Endothelial cell of umbilical vein (primary cell): ENCODE data around the gene METRNL.

Experiments
- CTCF ChIP-seq, 2 donors: IDR thresholded peaks; 1 replicate in 1 of 2; 2 replicates in 1 of 2; pipeline ENCODE4 v1.5.1; 2011; ENCODE audit warnings: low read length in 2 of 2, mild to moderate bottlenecking in 2 of 2, moderate library complexity in 2 of 2, control low read depth in 1 of 2, inconsistent platforms in 1 of 2, low read depth in 1 of 2; ENCODE audit not compliant: insufficient read depth in 1 of 2; ENCODE audit errors: extremely low read depth in 1 of 2
- EZH2 ChIP-seq: IDR thresholded peaks from 2 replicates; pipeline ENCODE4 v1.6.1; 2012; ENCODE audit warnings: borderline replicate concordance, low read depth, mild to moderate bottlenecking, moderate library complexity, low read length, inconsistent platforms; ENCODE audit not compliant: severe bottlenecking
- FOS ChIP-seq: IDR thresholded peaks from 2 replicates; pipeline ENCODE4 v1.6.1; 2011; ENCODE audit warnings: mild to moderate bottlenecking, low read length, moderate library complexity, borderline replicate concordance; ENCODE audit not compliant: insufficient read depth
- GATA2 ChIP-seq: IDR thresholded peaks from 2 replicates; pipeline ENCODE4 v1.7.0; 2011; ENCODE audit warnings: low read depth, mild to moderate bottlenecking, moderate library complexity, mixed read lengths, low read length; ENCODE audit not compliant: insufficient read length, insufficient read depth
- JUN ChIP-seq: IDR thresholded peaks from 2 replicates; pipeline ENCODE4 v1.6.1; 2011; ENCODE audit warnings: borderline replicate concordance, low read depth; ENCODE audit not compliant: insufficient read length, insufficient read depth
- MAX ChIP-seq: IDR thresholded peaks from 2 replicates; pipeline ENCODE4 v1.6.1; 2011; ENCODE audit not compliant: insufficient read depth, insufficient read length
- MYC ChIP-seq: IDR thresholded peaks from one replicate; pipeline ENCODE4 v1.6.1; 2011; ENCODE audit warnings: mild to moderate bottlenecking, low read depth, low read length
- POLR2A ChIP-seq: IDR thresholded peaks from 2 replicates; pipeline ENCODE4 v1.6.1; 2012; ENCODE audit warnings: low read depth, mild to moderate bottlenecking, control low read depth, low read length
- POLR2AphosphoS5 ChIP-seq: IDR thresholded peaks from 2 replicates; pipeline ENCODE4 v1.6.1; 2012; ENCODE audit warnings: low read depth, mild to moderate bottlenecking, control low read depth, low read length, moderate library complexity; ENCODE audit not compliant: insufficient read depth

- TF ChIP-seq CTCF (IDR thresholded peaks at IDR 0.05; ENCODE audit: extremely low read depth in 1 of 2, insufficient read depth in 1 of 2, low read depth in 1 of 2, low read length in 2 of 2) (no peak), POLR2A (no peak), EZH2 (no peak), POLR2AphosphoS5 (no peak), MYC (no peak), MAX (no peak), JUN (no peak), FOS (no peak), GATA2 (no peak)
These were observed 1.5 kb upstream of the METRNL start for GRCh38 chr17:83077939-83078338.
